Rectal smooth muscle tissue (tissue), 1 donor: Measurements from ENCODE around the gene THRA.

Source experiments
- H3K27ac ChIP-seq: one replicate; pipeline ENCODE4 v1.7.0; 2013; ENCODE audit warnings: low read depth, low read length, inconsistent platforms
- H3K27me3 ChIP-seq: one replicate; pipeline ENCODE4 v1.7.0; 2013; ENCODE audit warnings: low read length; ENCODE audit not compliant: control insufficient read depth, insufficient read depth
- H3K36me3 ChIP-seq: one replicate; pipeline ENCODE4 v1.7.0; 2013; ENCODE audit warnings: low read length; ENCODE audit not compliant: control insufficient read depth, insufficient read depth
- H3K4me1 ChIP-seq: one replicate; pipeline ENCODE4 v1.7.0; 2013; ENCODE audit warnings: low read length; ENCODE audit not compliant: control insufficient read depth, insufficient read depth
- H3K4me3 ChIP-seq: one replicate; pipeline ENCODE4 v1.7.0; 2013; ENCODE audit warnings: low read length
- H3K9ac ChIP-seq: one replicate; pipeline ENCODE4 v1.7.0; 2013; ENCODE audit warnings: low read length

Gene THRA

DNA sequence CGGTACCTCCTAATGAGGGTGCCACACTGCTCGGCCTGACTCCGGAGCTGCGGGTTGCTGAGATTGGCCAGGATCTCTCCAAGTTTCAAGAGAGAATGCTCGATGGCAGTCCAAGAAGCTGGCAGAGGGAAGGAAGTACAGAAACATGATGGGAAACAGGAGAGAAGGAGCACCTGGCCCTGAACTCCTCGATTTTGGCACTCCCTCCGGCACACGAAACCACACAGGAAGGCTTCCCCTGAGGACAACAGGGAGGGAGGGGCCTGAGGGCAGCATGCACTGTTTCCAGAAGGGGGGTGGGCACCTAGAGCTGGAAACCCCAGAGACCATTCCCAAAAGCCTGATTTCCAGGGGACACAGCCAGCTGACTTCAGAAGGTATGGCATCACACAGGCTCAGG, 29.4 kb upstream of the THRA start:
- Histone ChIP-seq H3K36me3 (peaks cover 27% of the 10 kb centered on the region), H3K9ac (no peak overlapping the region)

DNA sequence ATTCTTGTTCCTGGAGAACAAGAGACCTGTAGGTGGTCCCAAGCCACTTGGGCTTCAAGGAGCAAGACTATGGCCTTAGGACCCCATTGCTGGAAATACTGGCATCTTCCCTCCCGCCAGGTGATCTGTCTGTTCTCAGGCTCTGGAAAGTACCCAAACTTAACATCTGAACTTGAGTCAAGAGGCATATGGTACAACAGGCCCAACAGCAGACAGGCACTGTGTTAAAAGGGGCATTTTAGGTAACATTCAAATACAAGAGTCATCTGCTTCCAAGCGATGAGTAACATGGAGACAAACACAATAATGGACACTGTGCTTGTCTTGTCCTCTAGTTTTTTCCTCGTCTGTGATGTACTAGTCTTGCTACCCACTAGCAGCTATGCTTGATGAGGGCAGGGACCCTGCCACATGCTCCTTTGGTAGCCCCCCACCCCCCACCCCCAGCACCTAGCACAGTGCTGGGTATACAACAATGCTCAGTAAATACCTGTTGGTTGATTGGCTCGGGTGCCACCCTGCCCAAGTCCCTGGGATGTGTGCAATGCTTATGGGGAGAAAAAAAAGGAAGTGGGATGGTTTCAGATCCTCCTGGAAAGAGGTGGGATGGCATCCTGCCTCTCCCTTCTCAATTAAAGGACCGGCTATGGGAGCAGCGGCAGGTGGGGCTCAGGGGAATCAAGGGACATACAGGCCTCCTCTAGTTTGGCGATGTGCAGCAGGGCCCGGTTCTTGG, 28.2 kb upstream of the THRA start:
- Histone ChIP-seq H3K4me3 (no peak overlapping the region), H3K27me3 (no peaks in the 10 kb centered on the region), H3K9ac (no peak overlapping the region), H3K27ac (peak overlapping the region; percentile 17), H3K4me1 (peaks cover 21% of the 10 kb centered on the region), H3K36me3 (peaks cover 20% of the 10 kb centered on the region)

More for the DNA sequence above, 29.4 kb upstream of the THRA start:
- peaks cover 17% of the 10 kb centered on the region for H3K4me1 ChIP-seq
- no peak overlapping the region for H3K27ac ChIP-seq
- no peaks in the 10 kb centered on the region for H3K27me3 ChIP-seq
- no peak overlapping the region for H3K4me3 ChIP-seq

DNA sequence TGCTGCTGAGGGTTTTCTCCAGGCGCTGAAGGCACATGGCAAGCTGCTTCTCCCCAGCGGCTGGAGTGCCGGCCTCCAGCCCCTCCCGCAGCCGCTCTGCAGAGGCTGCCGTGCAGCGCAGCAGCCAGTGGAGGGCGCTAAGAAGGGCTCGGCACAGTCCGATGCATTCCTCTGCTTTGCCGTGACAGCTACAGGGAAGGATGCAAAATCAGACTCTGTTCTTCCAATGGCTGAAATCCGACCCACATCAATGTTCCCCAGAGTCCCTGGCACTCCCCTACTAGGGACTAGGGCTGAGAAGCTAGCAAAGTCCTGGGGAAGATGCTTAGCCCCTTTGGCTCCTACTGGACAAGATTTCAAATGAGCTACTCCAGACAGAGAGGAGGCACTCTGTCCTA, 27.6 kb upstream of the THRA start:
- Histone ChIP-seq H3K9ac (no peak overlapping the region), H3K27me3 (no peaks in the 10 kb centered on the region), H3K4me3 (no peak overlapping the region), H3K27ac (no peak overlapping the region), H3K36me3 (peaks cover 18% of the 10 kb centered on the region), H3K4me1 (peaks cover 21% of the 10 kb centered on the region)

DNA sequence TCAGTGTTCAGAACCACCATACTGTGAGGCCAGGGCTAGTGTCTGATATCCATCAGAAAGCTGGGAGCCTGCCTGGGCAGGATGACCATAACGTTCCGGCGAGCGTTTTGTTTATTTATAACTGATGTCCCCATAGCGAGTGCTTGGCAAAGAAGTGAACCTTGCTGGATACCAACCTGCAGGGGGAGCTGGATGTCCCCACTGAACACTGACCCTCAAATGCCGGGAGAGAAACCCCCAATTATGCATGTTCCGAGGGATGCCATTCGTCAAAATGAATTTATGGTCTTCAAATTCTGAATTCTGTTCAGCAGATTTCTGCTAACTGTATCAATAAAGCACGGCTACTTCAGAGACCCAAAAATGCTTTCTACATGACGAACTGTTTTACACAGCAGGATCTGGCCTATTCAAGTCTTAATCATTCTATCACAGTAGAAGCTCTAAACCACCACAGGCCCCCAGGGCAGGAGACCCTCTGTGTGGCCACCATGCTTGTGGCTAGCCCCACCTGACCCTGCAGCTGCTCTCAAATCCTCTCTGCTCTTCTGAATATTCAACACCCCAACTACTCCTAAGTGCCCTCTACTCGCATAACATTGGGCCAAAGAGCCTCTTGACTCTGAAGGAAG, 23.8 kb upstream of the THRA start:
- peak overlapping the region; percentile 6 for H3K4me3 ChIP-seq
- H3K27ac ChIP-seq: peak overlapping the region; percentile 79
- no peaks in the 10 kb centered on the region for H3K27me3 ChIP-seq
- no peak overlapping the region for H3K9ac ChIP-seq
- peaks cover 21% of the 10 kb centered on the region for H3K4me1 ChIP-seq
- peaks cover 3% of the 10 kb centered on the region for H3K36me3 ChIP-seq

DNA sequence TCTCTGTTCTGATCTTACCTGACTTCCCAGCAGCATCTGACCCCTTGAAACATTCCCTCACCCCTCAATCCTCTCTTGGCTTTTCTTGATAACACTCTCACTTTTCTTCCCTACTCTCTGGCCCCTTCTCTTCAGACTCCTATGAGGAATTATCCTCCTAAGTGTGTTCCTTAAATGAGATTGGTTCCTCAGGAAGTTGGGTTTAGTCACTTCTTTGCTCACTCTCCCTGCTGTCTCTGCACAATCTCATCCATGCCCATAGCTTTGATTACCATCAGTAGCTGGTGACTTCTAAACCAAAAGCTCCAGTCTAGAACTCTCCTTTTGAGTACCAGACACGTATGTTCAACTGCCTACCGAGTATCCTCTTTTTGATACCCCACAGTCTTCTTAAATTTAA, 21.6 kb upstream of the THRA start:
- H3K27me3 ChIP-seq: no peaks in the 10 kb centered on the region
- H3K9ac ChIP-seq: no peak overlapping the region
- H3K27ac ChIP-seq: no peak overlapping the region
- no peak overlapping the region for H3K4me3 ChIP-seq
- peaks cover 8% of the 10 kb centered on the region for H3K4me1 ChIP-seq
- H3K36me3 ChIP-seq: no peaks in the 10 kb centered on the region

DNA sequence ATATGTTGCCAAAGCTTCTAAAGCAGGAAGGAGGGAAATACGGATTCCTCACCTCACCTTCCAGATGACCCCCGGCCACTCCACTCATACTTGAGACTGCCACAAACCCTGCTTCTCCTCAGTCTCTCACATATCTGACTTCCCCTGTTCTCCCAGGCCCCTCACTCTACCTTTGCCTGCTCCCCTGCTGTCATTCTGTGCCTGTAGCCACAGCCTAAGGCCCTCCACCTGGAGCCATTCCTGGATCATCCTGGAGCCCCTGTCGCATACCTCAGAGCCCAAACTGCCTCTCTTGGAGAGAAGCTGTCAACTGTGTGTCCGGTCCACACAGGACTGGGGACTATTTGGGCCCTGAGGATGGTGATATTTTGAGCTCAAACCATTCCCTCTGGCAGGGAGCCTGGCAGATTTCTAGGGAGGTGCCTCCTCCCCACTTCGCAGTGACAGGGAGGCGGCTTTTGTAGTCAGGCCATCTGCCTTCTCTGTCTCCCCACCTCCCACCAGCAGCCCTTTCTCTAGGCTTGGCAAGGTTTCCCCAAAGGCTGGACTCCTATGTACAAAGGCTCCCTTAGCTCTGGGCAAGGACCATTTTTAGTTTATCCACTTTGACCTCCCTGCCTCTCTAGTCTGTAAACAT, 6.3 kb upstream of the THRA start:
- no peak overlapping the region for H3K27ac ChIP-seq
- H3K9ac ChIP-seq: no peak overlapping the region
- peaks cover 5% of the 10 kb centered on the region for H3K4me1 ChIP-seq
- H3K36me3 ChIP-seq: no peaks in the 10 kb centered on the region
- H3K27me3 ChIP-seq: no peaks in the 10 kb centered on the region
- no peak overlapping the region for H3K4me3 ChIP-seq

DNA sequence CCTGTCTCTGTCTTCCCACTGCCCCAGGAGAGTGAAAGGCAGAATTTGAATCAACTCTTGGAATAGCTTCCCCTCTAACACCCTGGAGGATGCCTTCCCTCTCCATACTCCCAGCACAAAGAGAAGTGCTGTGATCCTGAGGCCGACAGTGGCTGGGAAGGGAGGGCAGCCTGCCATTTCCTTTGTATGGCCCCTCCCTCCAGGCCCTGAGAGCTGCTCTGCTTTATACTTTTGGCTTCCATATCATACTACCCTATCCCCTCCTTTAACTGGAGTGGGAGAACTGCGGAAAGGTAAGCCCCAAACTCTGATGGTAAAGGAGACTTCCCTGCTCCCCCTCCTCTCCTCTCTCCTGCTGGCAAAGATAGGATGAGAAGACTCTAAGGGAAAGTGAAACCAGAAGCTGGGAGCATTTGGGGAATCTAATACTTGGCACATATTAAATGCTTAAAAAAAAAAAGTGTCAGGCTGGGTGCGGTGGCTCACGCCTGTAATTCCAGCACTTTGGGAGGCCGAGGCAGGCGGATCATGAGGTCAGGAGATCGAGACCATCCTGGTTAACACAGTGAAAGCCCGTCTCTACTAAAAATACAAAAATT, 4.5 kb upstream of the THRA start:
- no peaks in the 10 kb centered on the region for H3K36me3 ChIP-seq
- peak overlapping the region; percentile 89 for H3K27ac ChIP-seq
- no peaks in the 10 kb centered on the region for H3K27me3 ChIP-seq
- H3K4me1 ChIP-seq: peaks cover 4% of the 10 kb centered on the region
- H3K9ac ChIP-seq: no peak overlapping the region
- H3K4me3 ChIP-seq: no peak overlapping the region

DNA sequence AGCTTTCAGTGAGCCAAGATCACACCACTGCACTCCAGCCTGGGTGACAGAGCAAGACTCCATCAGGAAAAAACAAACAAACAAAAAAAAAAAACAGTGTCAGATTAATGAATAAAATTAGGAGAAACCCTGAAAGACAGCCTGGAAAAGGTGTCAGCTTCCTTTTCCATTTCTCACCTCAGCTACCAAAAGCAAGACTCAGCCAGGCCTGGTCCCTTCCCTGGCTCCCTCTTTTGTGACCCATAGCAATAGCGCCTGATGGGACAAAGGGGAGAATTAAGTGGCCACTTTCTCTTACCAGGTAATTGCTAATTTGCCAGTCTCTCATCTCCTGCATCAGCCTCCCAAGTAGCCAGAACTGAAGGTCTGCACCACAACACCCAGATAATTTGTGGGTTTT, 3.9 kb upstream of the THRA start:
- H3K27ac ChIP-seq: peak overlapping the region; percentile 89
- H3K4me1 ChIP-seq: peaks cover under 1% of the 10 kb centered on the region
- no peak overlapping the region for H3K4me3 ChIP-seq
- no peaks in the 10 kb centered on the region for H3K36me3 ChIP-seq
- H3K27me3 ChIP-seq: no peaks in the 10 kb centered on the region
- H3K9ac ChIP-seq: no peak overlapping the region

DNA sequence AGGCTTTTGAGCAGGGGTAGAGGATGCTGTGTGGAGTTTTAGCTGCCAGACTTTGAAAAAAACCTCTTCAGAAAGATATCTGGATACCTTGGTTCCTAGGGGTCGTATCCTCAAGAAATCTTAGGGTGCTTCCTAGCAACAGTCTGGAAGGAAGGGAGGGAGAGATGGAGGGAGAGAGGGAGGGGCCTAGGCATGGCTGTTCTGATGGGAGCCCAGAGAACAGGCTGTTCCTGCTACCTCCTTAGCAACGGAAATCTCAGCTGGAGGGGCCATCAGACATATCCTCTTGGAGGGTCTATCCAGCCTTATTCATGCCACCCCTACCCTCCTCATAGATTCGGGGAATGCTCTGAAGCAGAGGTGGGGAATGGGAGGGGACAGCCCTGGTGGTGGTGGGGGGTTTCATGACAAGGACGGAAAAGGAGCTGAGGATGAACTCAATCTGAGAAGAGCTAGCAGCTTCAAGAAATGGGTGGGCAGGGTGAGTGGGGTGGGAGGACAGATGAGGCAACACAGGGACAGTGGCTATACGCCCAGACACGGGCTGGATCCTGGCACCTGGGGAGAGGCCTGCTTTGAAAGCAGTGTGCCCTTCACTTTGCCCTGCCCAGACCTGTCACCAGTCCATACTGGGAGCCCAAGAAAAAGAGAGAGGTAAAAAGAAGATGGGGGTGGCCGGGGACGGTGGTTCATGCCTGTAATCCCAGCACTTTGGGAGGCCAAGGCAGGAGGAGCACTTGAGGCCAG, 2.9 kb upstream of the THRA start:
- no peak overlapping the region for H3K4me3 ChIP-seq
- peak overlapping the region; percentile 49 for H3K27ac ChIP-seq
- peaks cover 4% of the 10 kb centered on the region for H3K36me3 ChIP-seq
- no peak overlapping the region for H3K9ac ChIP-seq
- H3K4me1 ChIP-seq: peaks cover 11% of the 10 kb centered on the region
- no peaks in the 10 kb centered on the region for H3K27me3 ChIP-seq

DNA sequence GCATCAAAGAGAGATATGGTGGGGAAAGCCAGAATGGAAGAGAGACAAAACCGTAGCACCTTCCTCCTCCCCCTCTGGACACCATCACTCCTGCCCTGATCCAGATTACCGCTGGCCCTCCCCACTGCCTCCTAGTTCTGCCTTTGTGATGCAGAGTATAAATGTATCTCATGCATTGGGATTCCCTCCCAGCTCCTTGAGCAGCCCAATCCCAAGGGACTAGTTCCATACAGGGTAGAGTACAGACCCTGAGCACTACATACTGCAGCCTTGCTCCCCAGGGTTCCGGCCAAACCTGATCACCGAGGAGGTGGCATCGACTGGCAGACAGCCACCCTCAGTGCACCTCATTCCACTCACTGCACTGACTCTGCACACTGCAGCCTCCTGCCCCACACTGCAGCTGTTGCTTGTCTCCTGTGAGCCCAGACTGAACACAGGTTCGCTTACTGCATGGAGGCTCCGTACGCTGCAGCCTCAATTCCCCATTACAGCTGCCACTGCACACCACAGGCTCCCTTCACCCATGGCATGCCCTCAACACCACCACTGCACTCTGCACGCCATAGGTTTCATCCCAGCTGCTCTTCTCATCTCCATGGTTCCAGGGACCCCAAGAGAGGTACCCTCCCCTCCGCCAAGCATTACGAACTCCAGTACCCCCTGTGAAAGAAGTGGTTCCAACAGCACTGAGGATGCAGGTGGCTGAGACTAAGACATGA, 1.7 kb upstream of the THRA start:
- no peak overlapping the region for H3K27ac ChIP-seq

DNA sequence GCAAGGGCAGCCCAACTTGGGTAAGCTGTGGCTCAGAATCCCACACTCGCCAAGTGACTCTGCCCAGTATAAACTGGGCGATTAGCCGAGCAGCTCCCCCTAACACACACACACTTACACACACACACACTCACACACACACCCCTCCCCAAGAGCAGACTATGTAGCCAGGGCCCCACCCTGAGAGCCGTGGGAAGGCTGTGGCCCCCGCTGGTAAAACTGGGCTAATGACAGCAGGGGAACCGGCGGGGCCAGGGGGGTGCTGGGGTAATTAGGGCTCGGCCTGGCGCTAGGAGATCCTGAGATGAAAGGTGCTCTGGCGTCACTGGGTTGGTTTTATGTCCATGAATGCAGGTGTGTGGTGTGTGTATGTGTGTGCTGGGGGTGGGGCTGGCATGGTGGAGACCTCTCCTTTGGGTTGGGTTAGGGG, 1.1 kb upstream of the THRA start:
- H3K4me3 ChIP-seq: no peak overlapping the region
- peaks cover 4% of the 10 kb centered on the region for H3K36me3 ChIP-seq
- H3K27ac ChIP-seq: no peak overlapping the region
- no peaks in the 10 kb centered on the region for H3K27me3 ChIP-seq
- peaks cover 18% of the 10 kb centered on the region for H3K4me1 ChIP-seq
- no peak overlapping the region for H3K9ac ChIP-seq

More for the DNA sequence above, 1.7 kb upstream of the THRA start:
- Histone ChIP-seq H3K4me1 (peaks cover 17% of the 10 kb centered on the region), H3K27me3 (no peaks in the 10 kb centered on the region), H3K36me3 (peaks cover 4% of the 10 kb centered on the region), H3K4me3 (no peak overlapping the region), H3K9ac (no peak overlapping the region)
